Activated CD8-positive, alpha-beta memory T cell treated with anti-CD3 and anti-CD28 coated beads for 36 hours (primary cell): ENCODE results near the gene KIF21B. TPM values are rescaled to one million over a fixed set of nuclear protein-coding genes. Genes with fewer than 3 reads are reported as not detected.

Experiments
- CTCF ChIA-PET: fragments of 350-600 bp; sonication (Branson Sonifier 250); formaldehyde crosslinking; loops from one replicate; lab custom pipeline; 2021; ENCODE audit warnings: antibody characterized with exemption; lab: Charles Lee
- POLR2A ChIA-PET: fragments of 350-600 bp; sonication (Branson Sonifier 250); formaldehyde crosslinking; loops from one replicate; lab custom pipeline; 2021; ENCODE audit warnings: antibody characterized with exemption; lab: Charles Lee
- total RNA-seq, 2 experiments: library from RNA; stranded (reverse); gene quantifications; one replicate each; pipeline ENCODE4 v1.2.3, GENCODE V29; 2021

Gene KIF21B
- total RNA-seq, 2 experiments from 2014 or later, result 47.2 to 49.6 TPM

DNA sequence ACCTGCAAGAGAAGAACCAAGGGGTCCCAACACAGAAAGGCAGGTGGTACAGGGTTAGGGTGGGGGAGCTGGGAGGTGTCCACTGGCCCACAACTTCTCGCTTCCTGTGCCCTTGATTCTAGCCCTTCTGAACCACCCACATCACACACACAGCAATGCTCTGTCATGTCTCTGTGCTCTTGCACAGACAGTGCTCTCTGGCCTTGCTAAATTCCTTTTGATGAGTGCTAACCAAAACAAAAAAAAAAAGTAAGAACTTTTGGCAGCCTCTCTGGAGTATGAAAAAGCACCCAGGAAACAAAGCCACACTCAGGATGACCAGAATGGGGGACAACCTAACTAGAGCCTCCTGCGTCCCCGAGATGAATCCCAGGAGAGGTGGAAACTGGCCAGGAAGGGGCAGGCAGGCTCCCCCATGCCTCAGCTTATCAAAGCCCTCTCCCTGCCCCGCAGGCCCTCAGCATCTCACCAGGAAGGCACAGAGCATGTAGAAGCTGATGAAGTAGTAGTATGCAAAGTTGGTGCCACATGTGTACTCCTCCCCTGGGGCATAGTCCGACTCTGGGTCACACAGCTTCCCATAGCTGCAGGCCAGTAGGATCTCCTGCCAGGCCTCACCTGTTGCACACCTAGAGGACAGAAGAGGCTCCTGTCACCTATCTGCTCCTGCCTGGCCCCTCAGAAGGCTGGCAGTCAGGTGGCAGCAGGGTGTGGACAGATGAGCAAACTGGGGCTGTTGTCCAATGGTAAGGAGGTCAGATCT lies 27.2 kb upstream of the KIF21B start:
- ChIA-PET POLR2A (no interaction called here), CTCF (interaction anchor here (1.9 to 3.1 kb wide), 2 partner anchors 71 to 78 kb away, joined by 9 to 12 read pairs; no protein-coding TSS in a partner anchor)

DNA sequence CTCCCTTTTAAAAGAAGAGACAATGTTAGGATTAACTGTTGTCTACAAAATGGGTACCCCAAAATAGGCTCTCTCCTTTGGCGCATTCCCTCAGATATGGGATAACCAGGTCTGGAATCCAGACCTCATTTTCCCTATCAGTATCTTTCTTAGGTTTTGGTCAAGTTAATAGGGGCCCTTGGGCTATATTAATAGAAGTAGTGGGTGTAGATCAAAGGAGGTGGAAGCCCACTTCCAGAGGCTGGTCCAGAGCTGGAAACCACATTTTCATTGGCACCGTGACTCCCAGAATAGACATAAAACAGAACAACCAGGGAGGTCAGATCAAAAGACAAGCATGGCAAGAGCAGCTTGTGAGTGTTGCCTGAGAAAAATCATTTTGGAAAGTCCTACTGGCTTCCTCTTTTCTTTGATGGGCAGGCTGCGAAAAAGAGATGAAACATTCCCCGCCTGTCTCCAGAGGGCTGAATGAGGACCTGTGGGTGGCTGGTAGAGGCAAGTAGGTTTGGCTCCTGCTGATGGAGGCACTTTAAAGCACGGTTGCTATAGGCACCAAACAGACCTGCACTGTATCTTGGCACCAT lies 25.8 kb upstream of the KIF21B start:
- ChIA-PET CTCF (interaction anchor here (0.6 to 3.1 kb wide), 4 partner anchors 9 to 78 kb away, joined by 3 to 12 read pairs (median 6); no protein-coding TSS in a partner anchor), POLR2A (no interaction called here)

GRCh38 chr1:201048521-201048920 lies 25.0 kb upstream of the KIF21B start:
- CTCF ChIA-PET, result interaction anchor here (0.6 to 3.1 kb wide), 5 partner anchors 9 to 77 kb away, joined by 3 to 12 read pairs (median 4); no protein-coding TSS in a partner anchor
- POLR2A ChIA-PET, result no interaction called here

DNA sequence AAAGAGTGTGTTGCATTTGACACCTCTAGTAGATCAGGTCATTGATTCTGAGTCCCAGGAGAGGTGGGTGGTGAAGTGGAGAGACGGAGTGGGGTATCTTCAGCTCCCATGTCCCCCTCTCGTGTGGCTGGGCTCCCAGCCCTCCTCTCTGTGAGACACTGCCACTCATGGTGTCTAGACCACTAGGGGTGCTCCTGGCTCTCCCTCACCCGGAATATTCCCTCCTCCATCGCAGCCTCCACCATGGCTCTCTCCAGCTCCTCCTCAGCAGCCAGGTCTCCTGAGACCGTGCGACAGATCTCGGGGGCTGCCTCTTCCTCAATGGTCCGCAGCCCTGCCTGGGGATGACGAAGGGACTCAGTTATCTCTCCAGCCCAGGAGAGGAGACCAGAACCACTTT lies 20.6 kb upstream of the KIF21B start:
- CTCF ChIA-PET, result interaction anchor here (0.6 to 1.7 kb wide), 4 partner anchors 19 to 72 kb away, joined by 3 to 8 read pairs (median 4); no protein-coding TSS in a partner anchor
- POLR2A ChIA-PET, result no interaction called here

GRCh38 chr1:201042779-201043461 lies 19.4 kb upstream of the KIF21B start:
- CTCF ChIA-PET, result interaction anchor here (0.6 to 4.8 kb wide), 21 partner anchors 12 to 370 kb away, joined by 3 to 51 read pairs (median 4); partner anchors contain the start of gene GPR25
- POLR2A ChIA-PET, result no interaction called here

DNA sequence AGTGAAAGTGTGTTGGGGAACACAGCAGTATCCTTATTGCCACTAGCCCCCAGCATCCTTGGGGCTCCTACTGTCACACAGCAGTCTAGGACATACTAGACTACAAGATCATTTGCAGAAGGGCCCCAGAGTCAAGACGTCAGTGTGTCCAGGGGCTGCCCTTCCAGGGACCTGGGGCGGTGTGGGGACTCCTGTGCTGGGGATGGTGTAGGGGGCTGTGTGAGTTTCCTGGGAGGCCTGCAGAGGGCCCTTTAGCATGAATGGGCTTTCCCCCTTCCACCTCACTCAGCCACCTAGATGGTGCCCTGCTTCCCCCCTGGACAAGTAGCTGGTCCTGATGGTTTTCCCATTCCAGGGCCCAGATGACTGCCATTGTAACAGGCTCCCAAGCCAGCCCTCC lies 17.5 kb upstream of the KIF21B start:
- ChIA-PET CTCF (interaction anchor here (1.0 to 4.8 kb wide), 3 partner anchors 16 to 69 kb away, joined by 4 to 51 read pairs (median 41); no protein-coding TSS in a partner anchor), POLR2A (no interaction called here)

DNA sequence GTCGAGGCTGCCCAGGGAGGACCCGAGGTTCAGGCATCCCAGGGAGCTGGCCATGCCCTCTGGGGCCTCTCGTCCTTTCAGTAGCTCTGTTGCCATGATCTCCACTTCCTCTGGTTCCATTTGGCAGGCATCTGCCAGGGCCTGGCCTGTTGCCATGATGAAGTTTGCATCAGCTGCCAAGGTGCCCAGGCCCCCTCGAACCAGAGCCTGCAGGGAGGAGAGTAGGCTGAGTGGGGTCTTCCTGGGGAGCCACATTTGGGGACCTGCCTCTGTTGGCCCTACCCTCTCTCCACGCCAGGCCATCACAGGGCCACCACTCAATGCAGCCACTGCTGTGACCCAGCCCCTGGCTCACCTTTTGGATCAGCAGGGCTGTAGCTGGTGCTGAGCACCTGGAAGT lies 16.4 kb upstream of the KIF21B start:
- CTCF ChIA-PET, result interaction anchor here (0.5 to 4.8 kb wide), 6 partner anchors 14 to 1827 kb away, joined by 3 to 51 read pairs (median 3); no protein-coding TSS in a partner anchor
- POLR2A ChIA-PET, result no interaction called here

DNA sequence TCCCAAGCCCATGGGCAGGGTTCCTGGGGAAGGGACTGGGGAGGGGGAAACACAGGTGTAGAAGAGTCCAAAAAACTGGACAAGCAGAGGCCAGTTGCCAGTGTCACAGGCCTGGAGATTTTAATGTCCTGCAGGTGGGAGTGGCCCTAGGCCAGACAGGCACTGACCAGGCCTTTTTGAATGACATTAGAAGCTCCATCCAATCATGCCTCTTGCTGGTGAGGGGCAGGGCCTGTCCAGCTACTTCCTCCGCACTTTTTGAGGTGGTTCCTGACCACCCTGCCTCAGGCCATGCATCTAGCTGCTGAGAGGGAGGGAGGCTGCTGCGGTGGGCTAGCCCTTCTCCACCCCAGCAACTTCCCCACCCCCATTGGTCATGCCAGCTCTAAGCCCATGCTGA lies 15.9 kb upstream of the KIF21B start:
- CTCF ChIA-PET, result interaction anchor here (0.6 to 4.8 kb wide), 5 partner anchors 13 to 1828 kb away, joined by 3 to 51 read pairs (median 3); no protein-coding TSS in a partner anchor

GRCh38 chr1:201038186-201038876 lies 14.8 kb upstream of the KIF21B start:
- ChIA-PET POLR2A (no interaction called here), CTCF (interaction anchor here (1.4 to 4.8 kb wide), 3 partner anchors 16 to 67 kb away, joined by 3 to 51 read pairs (median 8); no protein-coding TSS in a partner anchor)

More for the DNA sequence above, 15.9 kb upstream of the KIF21B start:
- POLR2A ChIA-PET, result no interaction called here

DNA sequence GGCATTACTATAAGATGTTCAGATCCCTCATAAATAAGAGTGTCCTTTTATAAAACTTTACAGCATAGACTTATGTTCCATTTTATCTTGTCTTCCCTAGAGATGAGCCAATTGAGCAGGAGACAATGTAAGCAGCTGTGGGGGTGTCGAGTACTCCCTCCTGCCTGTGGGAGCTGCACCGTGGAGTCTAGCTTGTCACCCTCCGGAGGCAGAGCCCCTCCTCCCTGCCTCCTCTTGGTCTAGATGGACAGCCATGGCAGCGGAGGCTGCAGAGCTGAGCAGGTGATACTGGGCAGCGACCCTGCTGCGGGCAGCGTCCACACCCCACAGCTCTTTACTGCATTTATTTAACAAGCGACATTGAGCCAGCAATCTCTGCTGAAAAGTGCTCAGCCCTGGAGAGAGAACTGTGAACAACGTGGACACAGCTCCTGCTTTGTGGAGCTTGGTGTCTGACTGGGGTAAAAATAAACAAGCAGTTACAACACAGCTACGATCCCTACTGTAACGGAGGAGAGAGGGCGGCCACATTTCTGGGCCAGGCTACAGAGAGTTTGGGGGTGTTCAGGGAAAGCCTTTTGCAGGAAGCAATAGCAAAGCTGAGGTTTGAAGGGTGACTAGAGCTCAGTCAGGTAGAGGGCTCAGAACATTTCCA lies 12.8 kb upstream of the KIF21B start:
- POLR2A ChIA-PET, result interaction anchor here (0.7 to 0.9 kb wide), 2 partner anchors 9 to 14 kb away, joined by 3 to 7 read pairs; no protein-coding TSS in a partner anchor

GRCh38 chr1:201034671-201035070 lies 11.2 kb upstream of the KIF21B start:
- CTCF ChIA-PET, result no interaction called here
- POLR2A ChIA-PET, result no interaction called here

More for the DNA sequence above, 12.8 kb upstream of the KIF21B start:
- CTCF ChIA-PET, result interaction anchor here (0.9 to 1.1 kb wide), 3 partner anchors 13 to 57 kb away, joined by 3 read pairs; no protein-coding TSS in a partner anchor

DNA sequence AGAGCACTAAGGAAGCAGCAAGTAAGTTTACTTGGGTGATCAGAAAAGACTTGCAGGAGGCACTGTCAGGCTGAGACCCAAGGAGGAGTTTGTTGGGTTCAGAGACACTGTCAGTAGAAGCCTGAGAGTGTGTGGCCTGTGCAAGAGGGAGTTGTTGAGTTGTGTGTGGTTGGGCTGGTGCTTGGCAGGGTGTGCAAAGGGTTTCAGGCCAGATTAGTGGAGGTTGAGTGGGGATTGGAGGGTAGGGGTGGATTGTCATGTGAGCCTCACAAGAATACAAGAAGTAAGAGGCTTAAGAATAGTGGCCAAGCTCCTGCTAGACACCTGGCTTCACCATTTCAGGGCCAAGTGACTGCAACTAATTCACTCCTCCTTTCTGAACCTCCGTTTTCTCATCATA lies 8.9 kb upstream of the KIF21B start:
- CTCF ChIA-PET, result interaction anchor here (1.0 kb wide), 1 partner anchor 53 kb away, joined by 4 read pairs; no protein-coding TSS in a partner anchor
- POLR2A ChIA-PET, result no interaction called here

DNA sequence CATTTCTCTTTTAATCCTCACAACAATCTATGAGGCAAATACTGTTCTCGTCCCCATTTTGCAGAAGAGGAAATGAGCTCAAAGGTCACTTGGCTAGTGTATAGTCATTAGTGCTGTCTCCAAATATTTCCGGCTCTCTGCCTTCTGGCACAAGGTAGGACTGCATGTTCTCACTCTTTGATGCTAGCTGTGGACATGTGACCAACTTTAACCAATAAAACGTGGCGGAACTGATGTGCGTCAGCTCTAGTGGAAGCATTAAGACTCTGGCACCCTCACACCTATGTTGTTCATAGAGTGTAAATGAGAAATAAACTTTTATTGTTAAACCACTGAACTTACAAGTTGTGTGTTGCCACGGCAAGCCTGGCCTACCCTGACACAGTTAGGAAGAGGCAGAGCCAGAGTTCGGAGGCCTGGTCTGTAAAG lies 5.0 kb upstream of the KIF21B start:
- CTCF ChIA-PET, result interaction anchor here (0.6 to 2.1 kb wide), 2 partner anchors 49 to 959 kb away, joined by 5 to 7 read pairs; no protein-coding TSS in a partner anchor
- POLR2A ChIA-PET, result interaction anchor here (1.4 kb wide), 1 partner anchor 10 kb away, joined by 10 read pairs; no protein-coding TSS in a partner anchor

DNA sequence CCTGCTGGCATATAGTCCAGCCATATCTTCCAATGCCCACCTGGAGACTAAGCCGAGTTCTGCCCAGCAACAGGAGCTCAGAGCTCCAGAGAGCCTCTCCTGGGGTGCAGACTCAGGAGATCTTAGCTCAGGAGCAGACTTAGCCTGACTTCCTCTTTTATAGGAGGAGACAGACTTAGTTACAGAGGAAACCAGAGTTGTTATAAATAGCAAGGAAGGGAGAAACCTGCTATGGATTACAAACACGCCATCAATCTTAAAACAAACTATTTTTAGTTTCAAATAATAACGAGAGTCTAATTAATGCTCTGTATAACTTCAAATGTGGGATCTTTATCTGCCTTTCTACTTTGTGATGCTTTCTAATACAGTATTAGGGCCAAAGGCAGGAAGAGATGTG lies 3.3 kb upstream of the KIF21B start:
- POLR2A ChIA-PET, result interaction anchor here (0.7 kb wide), 1 partner anchor 12 kb away, joined by 7 read pairs; no protein-coding TSS in a partner anchor
- CTCF ChIA-PET, result interaction anchor here (0.8 to 3.4 kb wide), 5 partner anchors 12 to 88 kb away, joined by 3 to 18 read pairs (median 8); no protein-coding TSS in a partner anchor

DNA sequence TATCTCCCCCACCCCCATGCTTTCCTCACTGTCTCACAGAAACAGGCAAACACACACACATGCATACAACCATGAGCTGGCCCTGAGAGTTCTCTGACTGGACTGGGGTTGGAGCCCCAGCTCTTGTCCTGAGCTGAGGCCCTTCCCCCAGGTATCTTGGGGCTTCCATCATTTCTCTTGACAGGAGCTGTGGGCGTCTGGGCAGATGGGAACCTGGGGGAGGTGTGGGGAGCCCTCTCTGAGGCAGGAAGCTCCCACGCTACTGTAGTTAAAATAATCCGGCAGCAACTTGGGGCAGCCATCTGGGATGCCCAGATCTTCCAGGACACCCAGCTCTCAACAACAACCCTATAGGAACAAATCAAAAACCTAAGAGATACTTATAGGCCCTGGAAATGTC lies 2.7 kb upstream of the KIF21B start:
- CTCF ChIA-PET, result interaction anchor here (0.8 to 3.4 kb wide), 7 partner anchors 11 to 88 kb away, joined by 3 to 18 read pairs (median 7); no protein-coding TSS in a partner anchor
- POLR2A ChIA-PET, result interaction anchor here (1.5 kb wide), 1 partner anchor 10 kb away, joined by 7 read pairs; no protein-coding TSS in a partner anchor

DNA sequence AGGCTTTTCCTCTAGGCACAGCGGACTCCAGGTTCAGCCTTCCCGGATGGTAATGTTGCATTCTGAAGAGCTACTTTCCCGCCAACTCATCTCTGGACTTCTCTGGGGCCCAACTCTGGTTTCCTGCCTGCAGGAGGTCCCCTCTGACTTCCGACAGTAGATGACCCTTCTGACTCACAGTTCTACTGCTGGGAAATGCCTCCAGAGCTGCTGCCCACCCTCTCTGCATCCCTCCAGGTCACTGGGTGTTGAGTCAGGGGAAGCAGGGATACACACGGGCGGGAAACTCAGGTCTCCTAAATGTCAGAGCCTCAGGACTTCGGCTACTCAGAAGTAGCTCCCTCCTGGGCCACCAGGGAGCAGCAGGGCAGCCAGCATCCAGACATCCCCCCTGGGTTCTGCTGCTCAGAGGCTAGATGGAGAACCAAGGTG lies 2.1 kb upstream of the KIF21B start:
- CTCF ChIA-PET, result interaction anchor here (0.9 to 3.4 kb wide), 10 partner anchors 10 to 94 kb away, joined by 3 to 18 read pairs (median 4); no protein-coding TSS in a partner anchor
- POLR2A ChIA-PET, result interaction anchor here (1.5 kb wide), 1 partner anchor 10 kb away, joined by 7 read pairs; no protein-coding TSS in a partner anchor

DNA sequence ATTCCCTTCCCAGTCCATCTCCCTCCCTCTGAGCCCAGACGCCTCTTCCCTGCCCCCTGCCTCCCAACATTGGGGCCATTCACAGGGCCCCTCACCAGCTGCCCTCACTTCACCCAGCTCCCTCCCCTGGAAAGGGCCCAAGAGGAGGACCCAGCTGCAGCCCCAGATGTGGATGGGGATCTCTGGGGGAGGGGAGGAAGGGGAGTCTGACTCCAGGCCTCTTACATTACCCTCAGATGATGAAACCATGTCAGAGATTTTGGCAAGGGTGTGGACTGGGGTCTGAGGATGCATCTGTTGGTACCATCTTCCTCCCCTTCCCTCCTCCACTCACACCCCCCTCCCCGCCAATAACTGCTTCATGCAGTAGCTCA lies 1.1 kb upstream of the KIF21B start:
- POLR2A ChIA-PET, result interaction anchor here (0.5 to 1.2 kb wide), 2 partner anchors 9 to 130 kb away, joined by 4 to 6 read pairs; partner anchors contain the start of gene TMEM9
- CTCF ChIA-PET, result interaction anchor here (1.1 to 3.4 kb wide), 8 partner anchors 9 to 95 kb away, joined by 3 to 18 read pairs (median 4); no protein-coding TSS in a partner anchor
